HEK293T (cell line): ENCODE data around the gene TXNRD2.

Experiments used
- ARNT ChIP-seq: fragments of 450-650 bp; IDR thresholded peaks from 2 replicates; pipeline ENCODE4 v1.6.1; 2017; ENCODE audit warnings: mild to moderate bottlenecking
- BHLHE40 ChIP-seq: fragments of 450-650 bp; IDR thresholded peaks from 2 replicates; pipeline ENCODE4 v1.6.1; 2016; ENCODE audit warnings: mild to moderate bottlenecking, moderate library complexity, borderline replicate concordance
- ELF4 ChIP-seq: fragments of 450-650 bp; IDR thresholded peaks from 2 replicates; pipeline ENCODE4 v1.6.1; 2017; ENCODE audit warnings: antibody characterized with exemption
- FOXA1 ChIP-seq: fragments of 450-650 bp; IDR thresholded peaks from 2 replicates; pipeline ENCODE4 v1.6.1; 2016; ENCODE audit warnings: mild to moderate bottlenecking
- FOXK2 ChIP-seq: fragments of 450-650 bp; IDR thresholded peaks from 2 replicates; pipeline ENCODE4 v1.6.1; 2016; ENCODE audit warnings: mild to moderate bottlenecking
- FOXM1 ChIP-seq: fragments of 450-650 bp; IDR thresholded peaks from 2 replicates; pipeline ENCODE4 v1.6.1; 2017; ENCODE audit warnings: mild to moderate bottlenecking, borderline replicate concordance
- HDGF ChIP-seq: fragments of 450-650 bp; IDR thresholded peaks from 2 replicates; pipeline ENCODE4 v1.6.1; 2017; ENCODE audit warnings: antibody characterized with exemption, borderline replicate concordance
- LEF1 ChIP-seq: fragments of 450-650 bp; IDR thresholded peaks from 2 replicates; pipeline ENCODE4 v1.6.1; 2017; ENCODE audit warnings: mild to moderate bottlenecking, borderline replicate concordance
- NFRKB ChIP-seq: fragments of 450-650 bp; IDR thresholded peaks from 2 replicates; pipeline ENCODE4 v1.6.1; 2016; ENCODE audit warnings: mild to moderate bottlenecking, moderate library complexity
- SP1 ChIP-seq: fragments of 450-650 bp; IDR thresholded peaks from 2 replicates; pipeline ENCODE4 v1.6.1; 2017
- SUZ12 ChIP-seq: fragments of 450-650 bp; IDR thresholded peaks from 2 replicates; pipeline ENCODE4 v1.6.1; 2016; ENCODE audit warnings: mild to moderate bottlenecking
- TARDBP ChIP-seq: fragments of 450-650 bp; IDR thresholded peaks from 2 replicates; pipeline ENCODE4 v1.6.1; 2016

GRCh38 chr22:19966908-19967750 lies 25.5 kb upstream of the TXNRD2 start:
- no peak for TF ChIP-seq SP1
- TF ChIP-seq SUZ12: no peak
- TF ChIP-seq LEF1: no peak
- TF ChIP-seq BHLHE40: no peak
- no peak for TF ChIP-seq ELF4
- no peak for TF ChIP-seq NFRKB
- TF ChIP-seq FOXK2: no peak
- TF ChIP-seq HDGF: no peak
- TF ChIP-seq FOXM1: no peak
- no peak for TF ChIP-seq FOXA1
- no peak for TF ChIP-seq ARNT
- TF ChIP-seq TARDBP: no peak
